Measurements from ENCODE around the gene THADA.
A peak's percentile ranks its signal among the peaks of the same experiment; 100 is the strongest.

The THADA gene

GRCh38 chr2:43346602-43347567, 249.0 kb downstream of the THADA start:
- DNase-seq = no peak

- DNase-seq = no peak
These were observed 250.0 kb downstream of the THADA start for GRCh38 chr2:43345872-43346271.

GRCh38 chr2:43345391-43345813, 250.4 kb downstream of the THADA start:
- no peak for DNase-seq

- no peak for DNase-seq
These were observed 250.9 kb downstream of the THADA start for GRCh38 chr2:43344868-43345373.

GRCh38 chr2:43343573-43344304, 252.1 kb downstream of the THADA start:
- peak; percentile 45 for DNase-seq

- DNase-seq = no peak
These were observed 253.7 kb downstream of the THADA start for GRCh38 chr2:43341959-43342757.

- no peak for DNase-seq
These were observed 254.9 kb downstream of the THADA start for GRCh38 chr2:43340945-43341356.

GRCh38 chr2:43340066-43340465, 255.8 kb downstream of the THADA start:
- DNase-seq = no peak

- DNase-seq = no peak
These were observed 262.1 kb downstream of the THADA start for GRCh38 chr2:43333656-43334144.

- DNase-seq = no peak
These were observed 262.7 kb downstream of the THADA start for GRCh38 chr2:43333101-43333655.

- no peak for DNase-seq
These were observed 263.2 kb downstream of the THADA start for GRCh38 chr2:43332653-43333052.

GRCh38 chr2:43331422-43331821, 264.4 kb downstream of the THADA start:
- no peak for DNase-seq

- DNase-seq = no peak
These were observed 266.2 kb downstream of the THADA start for GRCh38 chr2:43329637-43330036.

GRCh38 chr2:43328832-43329231, 267.0 kb downstream of the THADA start:
- DNase-seq = no peak

GRCh38 chr2:43328133-43328532, 267.7 kb downstream of the THADA start:
- peak; percentile 74 for DNase-seq

GRCh38 chr2:43327119-43327518, 268.7 kb downstream of the THADA start:
- DNase-seq = no peak

GRCh38 chr2:43326101-43326825, 269.6 kb downstream of the THADA start:
- DNase-seq = no peak

GRCh38 chr2:43325107-43325811, 270.6 kb downstream of the THADA start:
- no peak for DNase-seq

GRCh38 chr2:43324259-43325106, 271.4 kb downstream of the THADA start:
- DNase-seq = no peak

GRCh38 chr2:43323857-43324256, 272.0 kb downstream of the THADA start:
- DNase-seq = no peak

Data from NCI-H446 treated with DMSO at 0.1 percent for 48 hours (cell line).